GM19240 (cell line): ENCODE data around the gene GPATCH1.
A peak's percentile ranks its signal among the peaks of the same experiment; 100 is the strongest.

Experiments used
- DNase-seq: peaks from one replicate; pipeline ENCODE4 v3.0.0; 2011; ENCODE audit warnings: low spot score; ENCODE audit not compliant: insufficient read length

Gene GPATCH1

GRCh38 chr19:33063356-33063752 is 17.6 kb upstream of the GPATCH1 start:
- no peak for DNase-seq

GRCh38 chr19:33063753-33064457 is 17.1 kb upstream of the GPATCH1 start:
- no peak for DNase-seq

- DNase-seq: no peak
Measured at GRCh38 chr19:33064458-33064791, 16.6 kb upstream of the GPATCH1 start.

GRCh38 chr19:33064792-33065550 is 16.0 kb upstream of the GPATCH1 start, which contains the start of gene RHPN2:
Gene RHPN2 (minus strand): TSS chr19:33064888. CDS start chr19:33064852, 36 bp downstream.
- DNase-seq: peak; percentile 57

- DNase-seq: no peak
Measured at GRCh38 chr19:33066543-33066942, 14.4 kb upstream of the GPATCH1 start.

- DNase-seq: no peak
Measured at GRCh38 chr19:33067121-33067520, 13.9 kb upstream of the GPATCH1 start.

GRCh38 chr19:33071887-33072286 is 9.1 kb upstream of the GPATCH1 start:
- DNase-seq: no peak

GRCh38 chr19:33075519-33075918 is 5.5 kb upstream of the GPATCH1 start:
- no peak for DNase-seq

- DNase-seq: no peak
Measured at GRCh38 chr19:33085570-33086128, 4.7 kb downstream of the GPATCH1 start.

- DNase-seq: no peak
Measured at GRCh38 chr19:33086955-33087354, 6.0 kb downstream of the GPATCH1 start.

- no peak for DNase-seq
Measured at GRCh38 chr19:33089010-33089409, 8.0 kb downstream of the GPATCH1 start.

GRCh38 chr19:33090179-33090578 is 9.2 kb downstream of the GPATCH1 start:
- no peak for DNase-seq

- no peak for DNase-seq
Measured at GRCh38 chr19:33093420-33094210, 12.6 kb downstream of the GPATCH1 start.

- DNase-seq: no peak
Measured at GRCh38 chr19:33094436-33095067, 13.6 kb downstream of the GPATCH1 start.

- no peak for DNase-seq
Measured at GRCh38 chr19:33096005-33096404, 15.0 kb downstream of the GPATCH1 start.

GRCh38 chr19:33098055-33098534 is 17.1 kb downstream of the GPATCH1 start:
- no peak for DNase-seq

- DNase-seq: no peak
Measured at GRCh38 chr19:33100894-33101644, 20.1 kb downstream of the GPATCH1 start.

GRCh38 chr19:33102893-33103292 is 21.9 kb downstream of the GPATCH1 start:
- DNase-seq: no peak

GRCh38 chr19:33108161-33108560 is 27.2 kb downstream of the GPATCH1 start:
- no peak for DNase-seq

- no peak for DNase-seq
Measured at GRCh38 chr19:33110137-33110910, 29.3 kb downstream of the GPATCH1 start.
